NCI-H524 treated with DMSO at 0.1 percent for 48 hours (cell line): ENCODE results near the gene RAP1GAP2.
"Not testable (repeated sequence)": the region's sequence is repeated elsewhere in the genome, so short reads cannot be mapped to it uniquely, and the experiment has no call there.

Experiments used
- DNase-seq: peaks from one replicate; lab custom pipeline; 2025; lab: John Stamatoyannopoulos, UW

RAP1GAP2 gene

DNA sequence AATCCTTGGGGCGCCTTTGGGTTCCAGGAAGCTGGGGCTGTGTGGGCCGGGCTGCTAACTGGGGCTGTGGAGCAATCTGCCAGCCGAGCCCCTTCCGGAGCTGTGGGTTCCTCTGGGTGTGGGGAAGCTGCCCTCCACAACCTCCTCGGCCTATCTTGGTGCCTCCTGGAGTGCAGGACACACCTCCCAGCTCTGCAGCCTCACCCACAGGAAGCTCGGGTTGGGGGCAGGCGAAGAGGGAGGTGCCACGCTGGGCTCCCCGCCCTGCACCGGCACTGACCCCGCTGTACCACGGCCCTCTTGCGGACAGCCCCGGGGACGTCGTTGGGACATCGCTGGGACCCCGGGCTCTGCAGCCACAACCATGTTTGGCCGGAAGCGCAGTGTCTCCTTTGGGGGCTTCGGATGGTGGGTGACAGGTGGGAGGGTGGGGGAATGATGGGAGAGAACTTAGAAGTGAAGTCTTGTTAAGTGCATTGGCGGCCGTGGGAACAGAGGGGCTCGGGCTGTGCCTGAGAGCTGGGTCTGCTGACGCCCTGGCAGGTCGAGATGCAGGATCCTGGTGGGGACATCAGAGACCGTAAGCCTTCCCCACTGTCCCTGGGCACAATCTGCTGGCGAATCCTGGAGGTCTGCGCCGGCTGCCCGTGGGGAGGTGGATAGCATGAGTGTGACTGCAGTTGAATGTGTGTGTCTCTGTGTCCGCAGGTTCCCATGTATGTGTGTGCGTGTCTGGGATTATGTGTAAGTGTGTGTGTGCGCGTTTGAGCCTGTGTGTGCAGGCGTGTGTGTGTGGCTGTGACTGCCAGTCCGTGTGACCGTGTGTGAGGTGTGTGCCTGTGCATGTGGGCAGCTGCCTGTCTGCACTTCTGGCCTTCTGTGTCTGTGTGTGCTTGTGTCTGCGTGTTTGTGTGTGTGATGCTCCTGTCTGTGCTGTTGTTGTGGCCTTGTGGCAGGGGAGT, at the start of gene RAP1GAP2:
Gene RAP1GAP2, plus strand, starts transcription at position 275 of the 962 bp plus-strand sequence. Its CDS starts 90 bp downstream, at position 365.
- no peak for DNase-seq

- DNase-seq: no peak
Observed at GRCh38 chr17:2749058-2749783, 47.0 kb upstream of the RAP1GAP2 start, which contains the start of gene CCDC92B. TSS of gene CCDC92B (minus strand) at chr17:2749652. CDS start at chr17:2735145, 14,507 bp downstream.

GRCh38 chr17:2749784-2750181, 46.5 kb upstream of the RAP1GAP2 start:
- DNase-seq: no peak

DNA sequence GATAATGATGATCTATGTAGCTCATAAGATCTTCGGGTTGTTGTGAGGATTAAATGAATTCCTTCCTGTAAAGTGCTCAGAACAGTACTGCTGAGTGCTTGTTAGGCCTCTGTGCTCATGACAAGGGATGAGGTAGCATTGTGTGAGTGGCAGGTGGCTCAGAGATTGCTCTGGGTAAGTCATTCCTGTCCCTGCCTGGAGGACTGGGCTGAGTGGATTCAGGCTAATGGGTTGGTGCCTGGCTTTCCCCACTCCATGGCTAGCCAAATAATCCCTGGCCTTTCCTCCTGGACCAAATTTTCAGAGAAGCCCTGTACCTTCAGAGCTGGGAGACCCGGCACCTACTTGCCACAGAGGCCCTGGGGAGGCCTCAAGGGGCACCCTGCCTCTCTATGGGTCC, 45.5 kb upstream of the RAP1GAP2 start:
- DNase-seq: no peak

DNA sequence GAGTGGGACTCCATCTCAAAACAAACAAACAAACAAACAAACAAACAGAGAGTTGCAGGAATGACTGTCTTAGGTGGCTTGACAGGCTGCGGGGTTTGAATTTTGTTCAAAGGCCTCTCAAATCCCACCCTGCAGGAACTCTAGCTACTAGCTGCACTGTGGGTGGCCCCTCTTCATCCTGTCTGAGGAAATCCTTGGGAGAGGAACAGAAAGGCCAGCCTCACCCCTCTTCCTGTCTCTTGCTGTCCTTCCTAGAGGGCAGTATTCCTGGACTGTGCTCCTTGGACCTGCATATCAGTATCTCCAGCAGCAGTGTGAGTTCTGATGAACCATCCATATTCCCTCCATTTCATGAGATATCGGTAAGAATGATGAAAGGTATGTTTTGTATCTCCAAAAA, 44.7 kb upstream of the RAP1GAP2 start:
- DNase-seq: no peak

DNA sequence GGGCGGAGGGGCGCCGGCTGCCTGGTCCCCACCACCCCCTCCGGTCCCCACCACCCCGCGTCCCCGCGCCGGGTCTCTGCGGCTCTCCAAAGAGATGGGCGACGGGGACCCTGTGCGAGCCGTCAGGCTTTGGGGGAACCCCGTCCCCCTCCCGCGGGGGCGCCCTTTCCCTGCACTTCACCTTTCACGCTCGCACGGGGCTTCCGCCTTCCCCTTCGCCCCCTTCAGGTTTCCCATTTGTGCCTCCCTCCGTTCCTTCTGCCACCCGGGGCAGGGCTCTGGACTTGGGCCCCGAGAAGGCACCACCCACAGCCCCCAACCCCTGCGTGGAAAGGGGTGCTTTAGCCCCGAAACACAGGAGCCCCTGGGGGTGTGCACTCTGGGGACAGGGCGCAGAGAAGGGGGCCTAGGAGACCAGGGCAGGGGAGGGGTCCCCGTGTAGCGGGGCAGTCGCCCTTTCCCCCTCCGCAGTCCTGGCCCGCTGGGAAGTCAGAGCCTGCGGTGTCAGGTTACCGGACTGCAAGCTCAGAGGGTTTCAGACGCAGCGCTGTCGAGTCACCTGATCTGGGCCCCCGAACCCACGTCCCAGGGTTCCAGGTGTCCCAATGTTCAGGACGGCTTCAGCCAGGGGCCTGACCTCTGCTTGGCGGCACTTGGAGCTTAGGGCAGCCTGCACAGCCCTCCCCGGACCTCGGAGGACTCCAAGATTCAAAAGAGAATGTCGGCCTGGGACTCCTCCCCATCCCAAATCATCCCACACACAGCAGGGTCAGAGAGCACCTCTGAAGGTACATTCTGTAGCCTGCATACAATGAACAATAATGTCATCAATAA, 40.1 kb upstream of the RAP1GAP2 start:
- no peak for DNase-seq

GRCh38 chr17:2758870-2759269, 37.4 kb upstream of the RAP1GAP2 start:
- no peak for DNase-seq

DNA sequence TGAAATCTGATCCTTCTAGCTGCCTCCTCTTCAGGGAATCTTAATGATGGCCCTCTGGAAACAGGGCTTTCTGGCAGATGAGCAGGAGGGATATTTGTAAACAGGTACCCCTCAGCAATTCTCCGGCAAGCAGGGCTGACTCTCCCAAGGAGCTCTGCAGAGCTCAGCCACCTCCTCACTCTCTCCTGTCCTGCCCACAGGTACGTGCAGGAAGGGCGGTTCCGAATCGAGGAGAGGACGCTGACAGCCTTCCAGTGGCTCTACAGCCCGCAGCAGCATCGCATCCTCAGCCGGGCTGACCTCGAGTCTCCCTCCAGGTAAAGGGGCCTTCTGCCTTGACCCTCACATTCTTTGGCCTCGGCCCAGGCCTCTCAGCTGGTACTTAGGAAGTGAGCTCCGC, 26.1 kb upstream of the RAP1GAP2 start:
- no peak for DNase-seq

DNA sequence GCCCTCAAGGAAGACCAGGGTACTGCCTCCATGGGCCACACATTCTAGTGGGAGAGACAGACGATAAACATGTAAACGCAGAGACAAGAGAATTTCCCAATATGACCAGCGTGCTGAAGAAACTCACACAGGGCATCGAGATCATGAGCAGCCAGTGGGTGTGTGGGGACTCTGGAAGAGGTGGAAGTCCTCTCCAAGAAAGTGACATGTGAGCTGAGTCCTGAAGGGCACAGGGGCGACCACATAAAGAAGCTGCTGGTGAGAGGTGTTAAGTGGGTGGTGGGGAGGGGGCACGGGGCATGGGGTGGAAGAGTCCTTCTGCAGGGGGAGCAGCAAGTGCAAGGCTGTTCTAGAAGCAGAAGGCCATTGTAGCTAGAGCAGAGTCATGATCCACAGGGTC, 21.0 kb upstream of the RAP1GAP2 start:
- no peak for DNase-seq

- no peak for DNase-seq
Observed at GRCh38 chr17:2776589-2777241, 19.5 kb upstream of the RAP1GAP2 start.

GRCh38 chr17:2777242-2777867, 18.9 kb upstream of the RAP1GAP2 start:
- no peak for DNase-seq

DNA sequence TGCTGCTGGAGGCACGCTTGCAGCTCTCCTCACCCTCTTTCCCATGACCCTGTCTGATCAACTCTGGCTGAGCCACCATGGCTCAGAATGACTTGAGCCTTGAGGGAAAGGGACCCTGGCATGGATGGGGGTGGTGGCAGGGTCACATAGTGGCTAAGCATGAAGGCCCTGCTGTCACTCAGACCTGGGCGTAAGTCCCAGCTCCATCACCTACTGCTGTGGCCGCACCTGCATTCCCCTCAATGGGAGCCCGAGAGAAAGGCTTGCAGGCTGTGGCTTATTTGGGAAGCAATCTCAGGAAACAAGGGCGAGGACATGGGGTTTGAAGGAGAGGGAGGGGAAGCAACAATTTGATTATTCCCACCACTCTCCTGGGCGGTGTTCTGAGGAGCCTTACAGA, 17.7 kb upstream of the RAP1GAP2 start:
- no peak for DNase-seq

DNA sequence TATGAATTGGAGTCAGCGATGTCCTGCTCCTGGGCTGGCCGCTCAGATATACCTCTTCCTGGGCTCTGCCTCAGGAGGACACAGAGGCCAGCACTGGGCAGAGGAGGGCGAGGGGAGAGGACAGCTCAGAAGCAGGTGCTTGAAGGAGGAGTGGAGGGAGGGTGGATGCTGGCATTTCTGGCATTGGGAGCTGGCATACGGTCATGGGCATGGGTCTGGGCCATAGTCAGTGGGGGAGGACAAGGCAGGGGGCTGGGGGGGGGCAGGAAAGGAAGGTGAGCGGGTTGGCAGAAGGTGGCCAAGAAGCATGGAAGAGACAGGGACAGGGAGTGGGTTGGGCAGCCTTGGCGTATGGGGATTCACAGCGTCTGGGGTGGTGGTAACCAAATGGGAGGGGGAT, 16.7 kb upstream of the RAP1GAP2 start:
- DNase-seq: no peak

DNA sequence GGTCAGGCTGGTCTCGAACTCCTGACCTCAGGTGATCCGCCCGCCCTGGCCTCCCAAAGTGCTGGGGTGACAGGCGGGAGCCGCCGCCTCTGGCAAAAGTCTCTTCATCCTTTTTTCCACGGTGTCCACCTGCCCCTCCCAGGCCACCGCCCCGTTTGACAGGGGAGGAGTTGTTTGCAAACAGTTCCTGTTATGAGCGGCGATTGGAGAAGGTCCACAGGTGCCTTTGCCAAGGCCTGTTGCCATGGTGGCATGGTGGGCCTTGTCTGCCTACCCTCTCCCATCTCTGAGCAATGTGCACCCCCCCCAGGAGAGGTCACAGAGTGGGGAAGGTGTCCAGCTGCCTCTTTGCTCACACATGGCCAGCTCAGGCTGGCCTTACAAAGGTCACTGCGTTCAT, 16.0 kb upstream of the RAP1GAP2 start:
- no peak for DNase-seq

- no peak for DNase-seq
Observed at GRCh38 chr17:2780931-2781454, 15.2 kb upstream of the RAP1GAP2 start.

GRCh38 chr17:2781598-2781997, 14.6 kb upstream of the RAP1GAP2 start:
- DNase-seq: not testable (repeated sequence)

GRCh38 chr17:2782055-2782454, 14.2 kb upstream of the RAP1GAP2 start:
- no peak for DNase-seq

DNA sequence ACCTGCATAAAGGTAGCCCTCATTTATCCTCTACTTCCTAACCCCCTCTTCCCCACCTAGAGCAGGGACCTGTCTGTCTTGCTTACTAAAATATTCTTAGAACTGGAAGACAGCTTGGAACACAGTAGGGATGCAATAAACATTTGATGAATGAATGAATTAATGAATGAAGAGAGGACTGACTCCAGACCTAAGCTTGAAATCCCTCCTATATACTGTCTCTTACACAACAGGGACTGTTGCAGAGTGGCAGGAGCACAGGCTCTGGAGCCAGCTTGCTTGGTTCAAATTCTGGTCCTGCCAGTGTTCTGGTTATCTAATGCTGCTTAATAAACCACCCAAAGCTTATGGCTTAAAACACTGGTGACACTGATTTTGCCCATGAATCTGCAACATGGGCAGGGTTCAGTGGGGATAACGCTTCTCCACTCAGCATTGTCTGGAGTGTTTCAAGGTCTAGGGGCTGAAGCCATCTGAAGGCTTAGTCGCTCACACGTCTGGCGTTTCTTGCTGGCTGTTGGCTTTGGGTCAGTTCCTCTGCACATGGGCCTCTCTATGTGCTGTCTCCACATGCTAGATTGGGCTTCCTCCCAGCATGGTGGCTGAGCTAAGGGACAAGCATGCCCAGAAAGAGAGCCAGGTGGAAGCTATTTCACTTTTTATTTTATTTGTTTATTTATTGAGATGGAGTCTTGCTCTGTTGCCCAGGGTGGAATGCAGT, 12.8 kb upstream of the RAP1GAP2 start:
- DNase-seq: no peak

DNA sequence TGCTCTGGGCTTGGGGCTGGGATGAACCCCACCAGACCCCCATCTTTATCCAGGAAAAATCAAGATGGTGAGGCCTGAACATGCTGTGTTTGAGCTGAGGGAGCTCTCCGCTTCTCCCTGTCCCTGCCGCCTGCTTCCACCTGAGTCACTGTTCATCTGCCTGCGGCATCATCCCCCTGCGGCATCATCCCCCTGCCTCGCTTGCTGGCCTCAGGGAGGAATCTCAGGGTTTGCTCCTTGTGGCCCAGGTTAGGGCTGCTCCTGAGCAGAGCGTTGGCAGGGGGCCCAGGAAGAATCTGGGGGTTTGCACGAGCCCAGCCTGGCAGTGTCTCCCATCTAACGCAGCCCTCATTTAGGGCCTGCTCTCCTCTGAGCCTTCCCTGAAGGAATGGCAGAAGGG, 11.4 kb upstream of the RAP1GAP2 start:
- no peak for DNase-seq

DNA sequence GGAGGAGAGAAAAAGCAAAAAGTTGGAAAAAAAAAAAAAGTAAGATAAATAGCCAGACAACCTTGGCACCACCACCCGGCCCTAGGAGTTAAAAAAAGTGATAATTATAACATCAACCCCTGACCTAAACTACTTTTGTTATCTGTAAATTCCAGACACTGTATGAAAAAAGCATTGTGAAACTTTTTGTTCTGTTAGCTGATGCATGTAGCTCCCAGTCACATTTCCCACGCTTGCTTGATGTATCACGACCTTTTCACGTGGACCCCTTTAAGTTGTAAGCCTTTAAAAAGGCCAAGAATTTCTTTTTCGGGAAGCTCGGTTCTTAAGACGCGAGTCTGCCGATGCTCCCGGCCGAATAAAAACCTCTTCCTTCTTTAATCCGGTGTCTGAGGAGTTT, 10.9 kb upstream of the RAP1GAP2 start:
- DNase-seq: not testable (repeated sequence)
